Thymus (tissue), 11 donors: Measurements from ENCODE around the gene ZNFX1. TPM values are rescaled to one million over a fixed set of nuclear protein-coding genes. Genes with fewer than 3 reads are reported as not detected.

ENCODE experiments used
- DNase-seq, 9 donors: peaks; one replicate each; pipeline ENCODE4 v3.0.0-alpha.2; 2013; ENCODE audit warnings: low spot score in 9 of 9, low read depth in 6 of 9, missing footprints in 1 of 9
- H3K27ac ChIP-seq, 2 donors: one replicate each; pipeline ENCODE4 v1.5.1; 2013; ENCODE audit warnings: control low read depth in 1 of 2, low read depth in 1 of 2, low read length in 1 of 2, mild to moderate bottlenecking in 1 of 2, moderate library complexity in 1 of 2
- H3K27me3 ChIP-seq, 2 donors: one replicate each; pipeline ENCODE4 v1.5.1; 2013; ENCODE audit warnings: low read length in 1 of 2; ENCODE audit not compliant: control insufficient read depth in 2 of 2, insufficient read depth in 1 of 2
- H3K36me3 ChIP-seq, 2 donors: one replicate each; pipeline ENCODE4 v1.5.1; 2013; ENCODE audit warnings: low read length in 1 of 2, mild to moderate bottlenecking in 1 of 2, moderate library complexity in 1 of 2; ENCODE audit not compliant: control insufficient read depth in 2 of 2, insufficient read depth in 2 of 2
- H3K4me1 ChIP-seq, 2 donors: one replicate each; pipeline ENCODE4 v1.5.1; 2013; ENCODE audit warnings: low read length in 2 of 2; ENCODE audit not compliant: control insufficient read depth in 2 of 2, insufficient read depth in 2 of 2
- H3K4me3 ChIP-seq, 2 donors: one replicate each; pipeline ENCODE4 v1.5.1; 2013; ENCODE audit warnings: low read length in 2 of 2, control low read depth in 1 of 2, mild to moderate bottlenecking in 1 of 2
- H3K9me3 ChIP-seq, 2 donors: one replicate each; pipeline ENCODE4 v1.5.1; 2013; ENCODE audit warnings: low read length in 1 of 2, mild to moderate bottlenecking in 1 of 2; ENCODE audit not compliant: control insufficient read depth in 2 of 2, insufficient read depth in 1 of 2
- WGBS: extraction: QIAGEN DNeasy Blood & Tissue Kit; methylation state at CpG from one replicate; pipeline ENCODE4 v1.1.7; 2013; 5-methylcytosine and 5-hydroxymethylcytosine counted together
- polyA plus RNA-seq: library from polyadenylated mRNA; stranded (reverse); fragments of 200-250 nt; gene quantifications from one replicate; pipeline ENCODE4 v1.2.3, GENCODE V29; 2013
- total RNA-seq: library from RNA; stranded (reverse); fragments of 120-200 nt; gene quantifications from one replicate; pipeline ENCODE4 v1.2.4, GENCODE V29; 2013
- donor health status: healthy.

Gene ZNFX1
- total and polyA plus RNA-seq, 2 donors, result 9.4 to 16.5 TPM

DNA sequence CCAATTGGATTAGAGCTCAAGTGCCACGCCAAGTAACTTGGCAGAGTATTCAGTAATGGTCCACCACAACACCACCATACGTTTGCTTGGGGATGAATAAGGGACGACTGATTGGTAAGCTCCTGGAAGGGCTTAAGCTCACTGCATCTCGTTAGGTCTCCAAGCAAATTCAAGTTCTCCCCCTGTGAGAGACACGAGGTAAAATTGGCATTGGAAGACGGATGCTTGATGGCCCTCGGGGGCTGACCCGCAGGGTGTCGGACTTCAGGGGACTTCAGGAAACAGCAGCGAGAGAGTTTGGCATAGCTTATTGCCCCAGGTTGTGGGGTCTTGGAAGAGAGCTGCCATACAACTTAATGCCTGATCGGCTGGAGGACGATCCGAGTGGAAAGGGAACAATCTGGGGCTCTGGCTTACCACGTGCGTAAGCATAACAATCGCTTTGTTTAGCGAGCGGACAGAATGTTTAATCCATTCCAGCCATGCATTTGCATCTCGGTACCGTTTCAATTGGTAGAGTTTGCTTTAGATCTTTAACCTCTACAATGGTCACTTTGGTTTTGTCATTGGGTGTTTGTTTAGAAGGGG, 4.8 kb upstream of the ZNFX1 start:
- Histone ChIP-seq H3K36me3 (peaks cover 77 to 86% of the 10 kb centered on the region in 2 donors), H3K9me3 (peaks cover 39 to 51% of the 10 kb centered on the region in 2 donors), H3K27me3 (no peaks in the 10 kb centered on the region), H3K4me3 (no peak overlapping the region), H3K27ac (no peak overlapping the region), H3K4me1 (peaks cover 12% of the 10 kb centered on the region in 2 donors)
- WGBS, result 90% methylated on average over 20 of the region's 20 CpGs
- DNase-seq, result no peak

DNA sequence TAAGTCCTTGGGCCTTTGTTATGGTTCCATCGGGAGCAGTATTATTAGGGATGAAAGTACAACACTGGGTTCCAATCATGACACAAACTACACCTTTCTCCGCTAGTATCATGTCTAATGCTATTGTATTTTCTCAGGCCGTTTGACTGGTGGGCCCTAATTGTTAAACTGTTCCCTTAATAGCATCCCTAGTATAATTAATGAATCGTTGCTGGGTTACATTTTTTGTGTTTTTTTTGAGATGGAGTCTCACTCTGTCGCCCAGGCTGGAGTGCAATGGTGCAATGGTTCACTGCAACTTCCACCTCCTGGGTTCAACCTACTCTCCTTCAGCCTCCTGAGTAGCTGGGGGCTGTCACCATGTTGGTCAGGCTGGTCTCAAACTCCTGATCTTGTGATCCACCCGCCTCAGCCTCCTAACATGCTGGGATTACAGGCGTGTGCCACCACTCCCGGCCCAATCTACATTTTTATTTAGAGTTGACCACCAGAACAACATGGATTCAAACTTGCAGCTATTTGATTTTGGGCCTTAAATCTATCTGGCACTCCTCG, 4.1 kb upstream of the ZNFX1 start:
- 92% methylated on average over 9 of the region's 9 CpGs for WGBS
- no peak overlapping the region for H3K27ac ChIP-seq
- H3K36me3 ChIP-seq, result peaks cover 73 to 79% of the 10 kb centered on the region in 2 donors
- H3K9me3 ChIP-seq, result peaks cover 36 to 47% of the 10 kb centered on the region in 2 donors
- H3K4me3 ChIP-seq, result no peak overlapping the region
- peaks cover 12 to 13% of the 10 kb centered on the region in 2 donors for H3K4me1 ChIP-seq
- H3K27me3 ChIP-seq, result no peaks in the 10 kb centered on the region
- no peak for DNase-seq

DNA sequence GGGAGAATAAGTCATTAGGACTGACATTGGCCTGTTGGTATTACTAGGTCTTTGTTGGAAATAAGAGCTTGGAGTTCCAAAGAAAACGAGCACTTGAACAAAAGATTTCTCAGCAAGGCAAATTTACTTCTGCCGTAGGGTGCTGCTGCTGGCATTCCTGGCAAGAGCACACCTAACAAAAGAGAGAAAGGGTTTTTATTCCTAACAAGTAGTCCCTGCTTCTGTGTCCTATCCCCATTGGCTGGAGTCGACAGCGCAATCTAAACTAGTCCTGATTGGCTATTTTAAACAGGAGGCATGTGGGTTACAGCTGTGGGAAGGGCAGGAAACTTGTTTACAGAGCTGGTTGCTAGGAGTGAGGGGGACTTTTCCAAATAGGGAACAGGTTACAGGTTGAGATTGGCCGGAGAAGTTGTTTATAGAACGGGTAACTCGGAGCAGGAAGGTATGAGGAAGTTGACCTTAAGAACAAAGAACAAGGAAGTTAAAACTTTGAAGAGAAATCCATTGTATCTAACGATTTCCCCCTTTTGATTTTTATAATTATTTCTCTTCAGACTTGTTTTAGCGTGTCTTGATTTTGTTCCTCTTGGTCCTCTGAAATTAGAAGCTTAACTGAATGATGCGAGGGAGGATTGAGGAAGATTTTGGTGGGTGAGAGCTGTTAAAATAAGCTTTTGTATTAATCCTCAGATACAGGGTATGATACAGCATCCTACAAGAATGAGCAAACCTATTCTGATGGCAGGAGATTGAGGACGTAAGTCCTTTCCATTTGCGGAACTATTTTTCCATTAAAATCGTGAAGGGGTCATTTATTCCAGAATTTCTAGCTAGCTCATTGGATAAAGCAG, 3.4 kb upstream of the ZNFX1 start:
- no peak overlapping the region for H3K4me3 ChIP-seq
- 90% methylated on average over 13 of the region's 13 CpGs for WGBS
- peaks cover 17 to 19% of the 10 kb centered on the region in 2 donors for H3K4me1 ChIP-seq
- peaks cover 30 to 41% of the 10 kb centered on the region in 2 donors for H3K9me3 ChIP-seq
- no peaks in the 10 kb centered on the region for H3K27me3 ChIP-seq
- H3K36me3 ChIP-seq, result peaks cover 66 to 72% of the 10 kb centered on the region in 2 donors
- H3K27ac ChIP-seq, result no peak overlapping the region
- peak in 1 of 9 donors; percentile 26 for DNase-seq

DNA sequence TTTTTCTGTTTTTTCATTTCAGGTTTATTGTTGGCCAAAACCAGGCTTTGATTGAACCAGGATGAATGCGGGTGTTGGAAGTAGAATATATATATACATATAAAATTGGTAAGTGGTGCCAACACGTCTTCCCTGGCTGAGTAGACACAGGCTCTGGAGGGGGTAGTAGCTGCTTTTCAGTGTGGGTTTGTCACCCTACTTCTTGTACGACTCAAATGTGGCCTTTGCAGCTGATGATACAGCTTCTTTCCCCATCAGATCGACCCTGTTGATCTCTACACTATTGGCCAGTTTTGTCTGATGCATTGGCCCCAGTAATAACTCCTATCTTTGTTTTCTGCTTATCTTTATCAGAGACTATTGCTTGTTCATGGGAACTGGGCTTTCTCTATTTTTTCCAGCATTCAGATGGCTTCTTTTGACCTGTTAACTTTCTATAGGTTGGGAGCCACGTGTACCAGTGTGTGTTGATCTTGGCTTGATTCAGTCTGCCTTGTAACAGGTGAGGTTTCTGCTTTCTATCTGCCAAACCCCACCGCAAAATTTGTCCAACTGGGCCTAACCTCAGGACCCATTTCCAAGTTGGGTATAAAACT, 2.7 kb upstream of the ZNFX1 start:
- no peaks in the 10 kb centered on the region for H3K27me3 ChIP-seq
- H3K36me3 ChIP-seq, result peaks cover 58 to 65% of the 10 kb centered on the region in 2 donors
- 87% methylated on average over 6 of the region's 6 CpGs for WGBS
- peaks cover 23 to 35% of the 10 kb centered on the region in 2 donors for H3K9me3 ChIP-seq
- no peak overlapping the region for H3K27ac ChIP-seq
- H3K4me1 ChIP-seq, result peaks cover 20 to 23% of the 10 kb centered on the region in 2 donors
- no peak for DNase-seq
- H3K4me3 ChIP-seq, result peak overlapping the region; percentile 75 to 95

DNA sequence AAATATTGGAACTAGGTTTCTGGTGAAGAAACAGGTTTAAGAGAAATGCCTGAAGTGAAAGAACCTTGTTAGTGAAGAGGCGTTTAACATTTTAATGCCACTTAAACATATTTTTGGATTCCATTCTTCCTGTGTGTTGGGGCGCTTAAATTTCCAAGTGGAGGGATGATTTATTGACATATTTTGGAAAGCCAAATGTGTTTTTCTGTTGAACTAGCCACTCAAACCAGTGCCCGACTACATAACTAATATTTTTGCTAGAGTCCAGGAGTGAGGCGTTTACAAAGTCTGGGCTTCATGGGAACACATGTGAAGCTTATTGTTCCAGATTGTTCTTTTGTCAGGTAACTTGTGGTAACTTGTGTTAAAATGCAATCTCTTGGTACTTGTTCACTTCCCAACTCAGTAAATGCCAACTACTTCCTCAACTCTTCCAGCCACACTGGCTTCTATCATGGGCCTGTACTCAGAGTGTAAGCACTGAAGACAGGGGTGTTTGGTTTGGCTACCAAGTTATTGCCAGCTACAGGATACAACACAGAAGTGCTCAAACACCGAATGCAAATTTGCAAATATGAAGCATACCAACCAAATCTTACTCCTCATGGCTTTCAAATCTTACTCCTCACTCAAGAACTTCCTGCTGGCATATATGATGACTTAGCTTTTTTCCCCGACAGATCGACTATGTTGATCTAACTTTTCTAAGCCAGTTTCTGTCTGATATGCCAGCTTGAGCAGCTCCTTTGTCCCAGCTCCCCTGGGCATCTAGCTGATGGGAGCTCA, 2.0 kb upstream of the ZNFX1 start:
- H3K9me3 ChIP-seq, result peaks cover 19 to 35% of the 10 kb centered on the region in 2 donors
- H3K27me3 ChIP-seq, result no peaks in the 10 kb centered on the region
- H3K36me3 ChIP-seq, result peaks cover 56 to 64% of the 10 kb centered on the region in 2 donors
- H3K4me3 ChIP-seq, result peak overlapping the region; percentile 75 to 95
- H3K4me1 ChIP-seq, result peaks cover 20 to 23% of the 10 kb centered on the region in 2 donors
- no peak for DNase-seq
- WGBS, result 70% methylated on average over 7 of the region's 7 CpGs
- H3K27ac ChIP-seq, result no peak overlapping the region

DNA sequence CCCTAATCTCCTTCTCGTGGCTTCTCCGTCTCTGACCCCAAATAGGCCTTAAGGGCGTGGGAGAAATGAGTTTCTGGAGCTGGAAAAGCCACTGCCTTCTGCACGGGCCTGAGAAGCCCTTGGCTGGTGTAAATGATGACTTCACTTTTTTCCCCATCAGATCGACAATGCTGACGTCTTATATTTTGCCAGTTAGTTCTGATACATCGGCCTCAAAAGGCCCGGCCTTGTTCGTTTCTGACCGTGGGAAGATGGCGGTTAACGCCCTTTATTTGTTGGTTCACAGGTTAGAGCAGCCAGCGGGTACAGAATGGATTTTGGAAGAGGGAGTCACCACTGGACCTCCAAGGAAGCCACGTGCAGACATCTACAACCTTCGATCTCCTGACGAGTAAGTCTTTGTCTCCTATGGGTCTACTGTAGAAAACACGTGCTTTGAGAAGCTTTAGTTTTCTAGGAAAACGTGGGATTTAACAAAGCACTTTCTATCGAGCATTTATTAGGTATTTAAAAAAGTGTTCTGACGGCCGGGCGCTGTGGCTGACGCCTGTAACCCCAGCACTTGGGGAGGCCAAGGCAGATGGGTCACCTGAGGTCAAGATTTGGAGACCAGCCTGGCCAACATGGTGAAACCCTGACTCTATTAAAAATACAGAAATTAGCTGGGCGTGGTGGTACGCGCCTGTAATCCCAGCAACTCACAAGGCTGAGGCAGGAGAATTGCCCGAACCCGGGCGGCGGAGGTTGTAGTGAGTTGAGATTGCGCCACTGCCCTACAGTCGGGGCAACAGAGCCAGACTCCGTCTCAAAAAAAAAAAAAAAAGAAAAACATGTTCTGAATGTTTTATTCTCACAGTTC, 1.2 kb upstream of the ZNFX1 start:
- Histone ChIP-seq H3K4me3 (peak overlapping the region; percentile 75 to 95), H3K9me3 (peaks cover 19 to 35% of the 10 kb centered on the region in 2 donors), H3K27me3 (no peaks in the 10 kb centered on the region), H3K27ac (peak overlapping the region; percentile 88 to 93), H3K36me3 (peaks cover 51 to 57% of the 10 kb centered on the region in 2 donors), H3K4me1 (peaks cover 20 to 23% of the 10 kb centered on the region in 2 donors)
- WGBS, result 19% methylated on average over 33 of the region's 33 CpGs
- peak in 1 of 9 donors; percentile 20 for DNase-seq

DNA sequence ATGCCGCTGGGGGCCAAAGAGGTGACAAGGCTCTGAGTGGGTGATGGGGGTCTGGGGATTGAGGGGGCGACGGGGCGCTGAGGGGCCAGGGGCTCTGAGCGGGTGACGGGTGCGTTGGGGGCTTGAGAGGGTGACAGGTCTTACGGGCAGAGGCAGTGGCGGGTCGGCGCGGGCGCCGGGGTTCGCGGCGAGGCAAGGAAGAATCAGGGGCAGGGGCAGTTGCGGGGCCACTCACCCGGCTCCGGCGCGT, 146 bp downstream of the ZNFX1 start:
- Histone ChIP-seq H3K27ac (peak overlapping the region; percentile 93 to 98), H3K4me3 (peak overlapping the region; percentile 75 to 95), H3K9me3 (peaks cover 17 to 26% of the 10 kb centered on the region in 2 donors), H3K36me3 (peaks cover 43 to 55% of the 10 kb centered on the region in 2 donors), H3K27me3 (no peaks in the 10 kb centered on the region), H3K4me1 (peaks cover 20 to 23% of the 10 kb centered on the region in 2 donors)
- DNase-seq, result no peak
- 0% methylated on average over 22 of the region's 22 CpGs for WGBS
